ENCODE measurements around the gene SH3RF1. TPM values are rescaled to one million over a fixed set of nuclear protein-coding genes. Genes with fewer than 3 reads are reported as not detected.

The SH3RF1 gene
- total and polyA plus RNA-seq, 8 donors: 3.4 to 47.8 (median 18.9) TPM

DNA sequence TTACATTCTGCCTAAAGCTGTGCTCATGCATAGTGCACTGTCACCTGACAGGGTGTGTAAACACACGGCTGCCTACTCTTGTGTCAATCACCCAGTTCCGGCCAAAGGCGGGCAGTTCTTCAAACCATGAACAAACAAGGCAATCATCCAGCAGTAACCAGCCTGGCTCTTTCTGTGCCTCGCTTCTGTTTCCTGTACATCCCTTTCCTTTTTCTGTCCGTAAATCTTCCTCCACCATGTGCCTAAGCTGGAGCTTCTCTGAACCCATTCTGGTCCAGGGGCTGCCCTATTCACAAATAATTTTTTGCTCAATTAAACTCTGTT lies 199.9 kb downstream of the SH3RF1 start:
- intact Hi-C loops (cut with DNase I; ENCODE audit: low total_unique reads): no loop called here
- Histone ChIP-seq H3K27ac (peak overlapping the region; percentile 18 to 89 (median 76)), H3K36me3 (no peaks in the 10 kb centered on the region), H3K27me3 (no peaks in the 10 kb centered on the region), H3K4me1 (peaks cover 6 to 25% (median 11%) of the 10 kb centered on the region in 4 donors), H3K4me3 (no peak overlapping the region), H3K9me3 (no peaks in the 10 kb centered on the region)
- TF ChIP-seq POLR2A (IDR thresholded peaks at IDR 0.05) (no peak), POLR2AphosphoS5 (IDR thresholded peaks at IDR 0.05) (peak in 1 of 3 donors; percentile 66)
- 35 to 59% (median 46%) methylated on average over 5 of the region's 5 CpGs for WGBS, 5 donors
- peak; percentile 72 to 84 for DNase-seq

DNA sequence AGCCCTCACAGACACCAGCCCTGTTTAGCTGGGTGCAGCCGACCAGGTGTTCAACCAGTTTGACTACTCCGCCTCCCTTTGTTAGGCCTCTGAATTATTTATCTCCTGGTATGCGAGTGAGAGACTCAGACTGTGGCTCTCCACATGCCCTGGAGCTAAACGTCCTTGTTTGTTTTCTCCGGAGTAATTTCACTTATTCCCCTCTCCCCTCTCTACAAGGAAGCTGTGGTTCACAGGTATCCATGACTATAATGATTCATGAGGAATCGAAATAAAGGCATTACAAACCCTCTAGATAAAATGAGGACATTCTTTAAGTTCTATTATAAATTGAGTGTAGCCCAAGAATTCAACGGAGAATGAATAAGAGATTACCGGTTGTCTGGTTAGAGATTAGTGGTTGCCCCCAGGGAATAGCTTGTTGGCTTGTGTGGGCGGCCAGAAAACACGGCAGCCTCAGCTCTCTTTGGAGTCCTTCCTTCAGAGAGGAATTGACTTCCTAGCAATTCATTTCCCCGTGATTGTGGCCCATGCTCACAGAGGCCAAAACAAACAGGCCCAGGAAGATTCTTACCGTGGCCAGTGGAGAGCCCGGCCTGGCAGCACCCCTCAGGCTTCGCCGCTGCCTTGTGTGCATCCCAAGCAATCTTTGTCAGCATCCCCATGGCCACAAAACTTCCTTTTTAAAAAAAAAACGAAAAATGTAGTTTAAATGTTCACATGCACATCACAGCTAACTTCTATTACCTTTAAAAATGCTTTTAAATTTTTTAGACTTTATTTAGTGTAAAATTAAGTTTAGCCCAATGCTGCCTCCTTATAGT lies 200.5 kb downstream of the SH3RF1 start:
- intact Hi-C loops (cut with DNase I; ENCODE audit: low total_unique reads): no loop called here
- DNase-seq: peak; percentile 72 to 88
- Histone ChIP-seq H3K27ac (peak overlapping the region; percentile 70 to 89 (median 79)), H3K4me3 (no peak overlapping the region), H3K4me1 (peaks cover 6 to 25% (median 11%) of the 10 kb centered on the region in 4 donors), H3K27me3 (no peaks in the 10 kb centered on the region), H3K36me3 (no peaks in the 10 kb centered on the region), H3K9me3 (no peaks in the 10 kb centered on the region)
- TF ChIP-seq POLR2AphosphoS5 (IDR thresholded peaks at IDR 0.05) (peak in 2 of 3 donors; percentile 32 to 57), POLR2A (IDR thresholded peaks at IDR 0.05) (no peak)
- WGBS, 5 donors: 18 to 41% (median 38%) methylated on average over 16 of the region's 16 CpGs

DNA sequence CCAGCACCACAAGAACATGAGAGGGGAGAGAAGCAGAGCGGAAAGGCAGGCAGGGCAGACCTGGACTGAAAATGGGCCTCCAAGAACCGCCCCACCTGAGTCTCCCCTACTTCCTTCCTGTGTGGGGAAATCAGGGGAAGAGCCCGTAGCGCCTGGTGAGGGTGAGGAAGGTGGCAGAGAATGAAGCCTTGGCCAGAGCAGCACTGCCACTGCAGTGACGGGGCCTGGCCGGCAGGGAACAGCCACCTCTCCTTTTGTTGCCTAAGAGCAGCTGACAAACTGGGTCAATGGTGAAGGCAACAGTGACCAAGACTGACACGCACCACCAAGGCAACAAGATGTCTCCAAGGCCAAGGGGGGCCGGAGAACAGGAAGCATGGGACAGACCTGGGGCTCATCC lies 202.3 kb downstream of the SH3RF1 start:
- Histone ChIP-seq H3K36me3 (no peaks in the 10 kb centered on the region), H3K9me3 (no peaks in the 10 kb centered on the region), H3K4me3 (no peak overlapping the region), H3K4me1 (peaks cover 6 to 26% (median 11%) of the 10 kb centered on the region in 4 donors), H3K27ac (peak overlapping the region in 2 of 5 donors; percentile 70 to 89), H3K27me3 (no peaks in the 10 kb centered on the region)
- peak in 1 of 2 donors; percentile 53 for DNase-seq
- WGBS, 5 donors: 61 to 85% (median 74%) methylated on average over 8 of the region's 8 CpGs
- TF ChIP-seq EP300 (IDR thresholded peaks at IDR 0.05) (no peak), POLR2A (IDR thresholded peaks at IDR 0.05) (no peak)
- intact Hi-C loops (cut with DNase I; ENCODE audit: low total_unique reads): no loop called here

DNA sequence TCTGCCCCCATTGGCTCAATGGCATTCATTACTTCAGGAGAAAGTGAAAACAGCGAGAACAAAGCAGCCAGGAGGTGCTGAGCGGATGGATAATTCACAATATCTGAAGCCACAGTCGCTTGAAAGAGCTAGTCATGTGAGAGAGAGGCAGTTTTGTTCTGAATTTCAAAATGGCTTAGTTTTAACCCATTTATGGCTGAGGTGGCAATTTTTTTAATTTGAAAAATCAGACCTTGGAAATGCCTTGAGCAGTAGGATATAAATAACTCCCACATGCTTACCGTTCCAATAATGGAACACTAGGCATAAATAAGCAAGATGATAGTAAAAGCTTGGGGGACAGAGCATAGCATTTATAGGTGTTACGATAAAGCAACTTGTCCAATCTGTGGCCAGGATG lies 203.8 kb downstream of the SH3RF1 start:
- Histone ChIP-seq H3K9me3 (no peaks in the 10 kb centered on the region), H3K4me1 (peaks cover 6 to 41% (median 22%) of the 10 kb centered on the region in 4 donors), H3K36me3 (no peaks in the 10 kb centered on the region), H3K27ac (no peak overlapping the region), H3K4me3 (no peak overlapping the region), H3K27me3 (no peaks in the 10 kb centered on the region)
- 93 to 98% (median 95%) methylated on average over 5 of the region's 5 CpGs for WGBS, 5 donors
- intact Hi-C loops (cut with DNase I; ENCODE audit: low total_unique reads): no loop called here
- TF ChIP-seq POLR2AphosphoS5 (IDR thresholded peaks at IDR 0.05) (no peak), POLR2A (IDR thresholded peaks at IDR 0.05) (no peak), EP300 (IDR thresholded peaks at IDR 0.05) (no peak)
- TF ChIP-seq, protein P1, sequence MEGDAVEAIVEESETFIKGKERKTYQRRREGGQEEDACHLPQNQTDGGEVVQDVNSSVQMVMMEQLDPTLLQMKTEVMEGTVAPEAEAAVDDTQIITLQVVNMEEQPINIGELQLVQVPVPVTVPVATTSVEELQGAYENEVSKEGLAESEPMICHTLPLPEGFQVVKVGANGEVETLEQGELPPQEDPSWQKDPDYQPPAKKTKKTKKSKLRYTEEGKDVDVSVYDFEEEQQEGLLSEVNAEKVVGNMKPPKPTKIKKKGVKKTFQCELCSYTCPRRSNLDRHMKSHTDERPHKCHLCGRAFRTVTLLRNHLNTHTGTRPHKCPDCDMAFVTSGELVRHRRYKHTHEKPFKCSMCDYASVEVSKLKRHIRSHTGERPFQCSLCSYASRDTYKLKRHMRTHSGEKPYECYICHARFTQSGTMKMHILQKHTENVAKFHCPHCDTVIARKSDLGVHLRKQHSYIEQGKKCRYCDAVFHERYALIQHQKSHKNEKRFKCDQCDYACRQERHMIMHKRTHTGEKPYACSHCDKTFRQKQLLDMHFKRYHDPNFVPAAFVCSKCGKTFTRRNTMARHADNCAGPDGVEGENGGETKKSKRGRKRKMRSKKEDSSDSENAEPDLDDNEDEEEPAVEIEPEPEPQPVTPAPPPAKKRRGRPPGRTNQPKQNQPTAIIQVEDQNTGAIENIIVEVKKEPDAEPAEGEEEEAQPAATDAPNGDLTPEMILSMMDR (IDR thresholded peaks at IDR 0.05): no peak
- DNase-seq: no peak

DNA sequence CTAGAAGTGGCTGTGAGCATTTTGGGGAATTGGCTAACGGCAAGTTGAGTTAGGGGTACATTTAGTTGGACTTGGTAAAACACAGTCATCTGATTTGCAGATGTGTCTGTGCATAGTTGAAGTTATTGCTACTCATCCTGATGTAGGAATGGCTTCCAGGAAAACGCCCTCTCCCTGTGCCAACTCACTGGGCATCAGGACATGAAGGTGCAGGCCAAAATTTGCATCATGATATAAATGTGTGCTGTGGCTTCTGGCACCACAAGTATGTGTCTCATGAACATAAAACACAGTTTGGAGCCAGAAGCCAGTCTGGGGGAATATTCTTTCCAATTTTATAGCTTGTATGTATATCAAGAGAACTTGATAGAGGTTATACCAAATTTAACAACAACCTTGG lies 206.5 kb downstream of the SH3RF1 start:
- WGBS, 5 donors: 83 to 92% (median 85%) methylated on average over 2 of the region's 2 CpGs
- intact Hi-C loops (cut with DNase I; ENCODE audit: low total_unique reads): no loop called here
- TF ChIP-seq POLR2AphosphoS5 (IDR thresholded peaks at IDR 0.05): no peak
- TF ChIP-seq, protein P1 (IDR thresholded peaks at IDR 0.05): no peak
- no peak for TF ChIP-seq EP300 (IDR thresholded peaks at IDR 0.05)
- no peak for TF ChIP-seq POLR2A (IDR thresholded peaks at IDR 0.05)

DNA sequence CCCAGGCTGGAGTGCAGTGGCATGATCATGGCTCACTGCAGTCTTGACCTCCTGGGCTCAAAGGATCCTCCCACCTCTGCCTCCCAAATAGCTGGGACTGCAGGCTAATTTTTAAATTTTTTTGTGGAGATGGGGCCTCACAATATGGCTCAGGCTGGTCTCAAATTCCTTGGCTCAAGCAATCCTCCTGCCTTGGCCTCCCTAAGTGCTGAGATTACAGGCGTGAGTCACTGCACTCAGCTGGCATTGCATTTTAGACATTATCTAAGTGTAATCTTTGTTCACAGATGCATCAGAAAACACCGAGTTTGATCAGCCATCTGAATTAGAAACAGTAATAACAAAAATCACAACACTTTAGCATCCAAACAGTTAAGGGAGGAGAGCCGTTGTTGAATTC lies 207.3 kb downstream of the SH3RF1 start:
- no peak for TF ChIP-seq POLR2AphosphoS5 (IDR thresholded peaks at IDR 0.05)
- TF ChIP-seq EP300 (IDR thresholded peaks at IDR 0.05): no peak
- no peak for TF ChIP-seq POLR2A (IDR thresholded peaks at IDR 0.05)
- Histone ChIP-seq H3K4me3 (no peak overlapping the region), H3K27me3 (no peaks in the 10 kb centered on the region), H3K9me3 (no peaks in the 10 kb centered on the region), H3K36me3 (no peaks in the 10 kb centered on the region), H3K4me1 (peaks cover 0 to 46% (median 27%) of the 10 kb centered on the region in 4 donors), H3K27ac (peak overlapping the region in 1 of 5 donors; percentile 77)
- WGBS, 5 donors: 64 to 82% (median 66%) methylated on average over 3 of the region's 3 CpGs
- intact Hi-C loops (cut with DNase I; ENCODE audit: low total_unique reads): no loop called here
- no peak for DNase-seq

More for the DNA sequence above, 206.5 kb downstream of the SH3RF1 start:
- Histone ChIP-seq H3K4me3 (no peak overlapping the region), H3K27ac (no peak overlapping the region), H3K9me3 (no peaks in the 10 kb centered on the region), H3K36me3 (no peaks in the 10 kb centered on the region), H3K4me1 (peaks cover 0 to 54% (median 27%) of the 10 kb centered on the region in 4 donors), H3K27me3 (no peaks in the 10 kb centered on the region)
- DNase-seq: no peak
